H9 (cell line): ENCODE measurements around the gene PPP3CA. TPM values are rescaled to one million over a fixed set of nuclear protein-coding genes. Genes with fewer than 3 reads are reported as not detected.

Source experiments
- DNase-seq: peaks from one replicate; pipeline ENCODE4 v3.0.0-alpha.2; 2017
- H2AFZ ChIP-seq: one replicate; pipeline ENCODE4 v1.6.1; 2013; ENCODE audit warnings: mild to moderate bottlenecking, low read length, control low read depth, moderate library complexity
- H2AK5ac ChIP-seq: 2 replicates; pipeline ENCODE4 v1.6.1; 2013; ENCODE audit warnings: low read length, control low read depth, mixed read lengths; ENCODE audit not compliant: insufficient read length
- H2BK120ac ChIP-seq: one replicate; pipeline ENCODE4 v1.6.1; 2013; ENCODE audit warnings: low read depth, mild to moderate bottlenecking, low read length, control low read depth, inconsistent platforms; ENCODE audit not compliant: poor library complexity, severe bottlenecking
- H2BK12ac ChIP-seq: 2 replicates; pipeline ENCODE4 v1.6.1; 2013; ENCODE audit warnings: low read length, control low read depth, mixed read lengths, low read depth; ENCODE audit not compliant: insufficient read length
- H2BK15ac ChIP-seq: 2 replicates; pipeline ENCODE4 v1.6.1; 2013; ENCODE audit warnings: low read depth, low read length, control low read depth
- H2BK20ac ChIP-seq: one replicate; pipeline ENCODE4 v1.6.1; 2013; ENCODE audit warnings: low read depth, mild to moderate bottlenecking, low read length, control low read depth, inconsistent platforms; ENCODE audit not compliant: poor library complexity, severe bottlenecking
- H2BK5ac ChIP-seq: 2 replicates; pipeline ENCODE4 v1.6.1; 2013; ENCODE audit warnings: low read length, control low read depth, mixed read lengths; ENCODE audit not compliant: insufficient read length
- H3K14ac ChIP-seq: 2 replicates; pipeline ENCODE4 v1.6.1; 2013; ENCODE audit warnings: low read length, control low read depth; ENCODE audit not compliant: insufficient read depth
- H3K18ac ChIP-seq: 2 replicates; pipeline ENCODE4 v1.6.1; 2013; ENCODE audit warnings: low read depth, mild to moderate bottlenecking, mixed read lengths, low read length, control low read depth; ENCODE audit not compliant: insufficient read length
- H3K23ac ChIP-seq: 2 replicates; pipeline ENCODE4 v1.6.1; 2013; ENCODE audit warnings: low read length, control low read depth, mixed read lengths, low read depth; ENCODE audit not compliant: insufficient read length
- H3K23me2 ChIP-seq: 2 replicates; pipeline ENCODE4 v1.6.1; 2013; ENCODE audit warnings: low read depth, mild to moderate bottlenecking, mixed read lengths, low read length, control low read depth; ENCODE audit not compliant: insufficient read length, poor library complexity, severe bottlenecking
- H3K27ac ChIP-seq: 2 replicates; pipeline ENCODE4 v1.5.1; 2013; ENCODE audit warnings: low read length, control low read depth, mixed read lengths, low read depth; ENCODE audit not compliant: insufficient read length
- H3K27me3 ChIP-seq: 2 replicates; pipeline ENCODE4 v1.6.1; 2013; ENCODE audit warnings: low read length, control low read depth, inconsistent platforms; ENCODE audit not compliant: insufficient read depth
- H3K4ac ChIP-seq: 2 replicates; pipeline ENCODE4 v1.6.1; 2013; ENCODE audit warnings: low read depth, mild to moderate bottlenecking, control low read depth, inconsistent platforms, low read length, moderate library complexity
- H3K4me1 ChIP-seq: 2 replicates; pipeline ENCODE4 v1.6.1; 2013; ENCODE audit warnings: low read length, control low read depth, inconsistent platforms; ENCODE audit not compliant: insufficient read depth
- H3K4me2 ChIP-seq: 2 replicates; pipeline ENCODE4 v1.6.1; 2013; ENCODE audit warnings: low read length, control low read depth, mixed read lengths; ENCODE audit not compliant: insufficient read length, insufficient read depth
- H3K56ac ChIP-seq: 2 replicates; pipeline ENCODE4 v1.6.1; 2013; ENCODE audit warnings: low read depth, mild to moderate bottlenecking, mixed read lengths, low read length, control low read depth; ENCODE audit not compliant: insufficient read length
- H3K79me1 ChIP-seq: 2 replicates; pipeline ENCODE4 v1.6.1; 2013; ENCODE audit warnings: low read depth, mild to moderate bottlenecking, moderate library complexity, low read length, control low read depth, inconsistent platforms; ENCODE audit not compliant: insufficient read depth, poor library complexity, severe bottlenecking
- H3K79me2 ChIP-seq: 2 replicates; pipeline ENCODE4 v1.6.1; 2013; ENCODE audit warnings: low read length, control low read depth, inconsistent platforms; ENCODE audit not compliant: insufficient read depth
- H3K9ac ChIP-seq: 2 replicates; pipeline ENCODE4 v1.6.1; 2013; ENCODE audit warnings: low read length, control low read depth, mixed read lengths; ENCODE audit not compliant: insufficient read length; ENCODE audit errors: extremely low read depth
- H3K9me3 ChIP-seq: one replicate; pipeline ENCODE4 v1.6.1; 2013; ENCODE audit warnings: low read depth, low read length, inconsistent platforms; ENCODE audit not compliant: control insufficient read depth
- H3T11ph ChIP-seq: one replicate; pipeline ENCODE4 v1.6.1; 2013; ENCODE audit warnings: mild to moderate bottlenecking, low read length, control low read depth, inconsistent platforms
- H4K20me1 ChIP-seq: one replicate; pipeline ENCODE4 v1.6.1; 2013; ENCODE audit not compliant: control insufficient read depth, insufficient read length, insufficient read depth
- H4K5ac ChIP-seq: 2 replicates; pipeline ENCODE4 v1.6.1; 2013; ENCODE audit warnings: low read depth, mild to moderate bottlenecking, mixed read lengths, low read length, control low read depth; ENCODE audit not compliant: insufficient read length
- H4K8ac ChIP-seq: replicated peaks from 2 replicates; pipeline ENCODE4 v1.6.1; 2013; ENCODE audit warnings: low read length, control low read depth, mixed read lengths, low read depth; ENCODE audit not compliant: insufficient read length
- H4K91ac ChIP-seq: 2 replicates; pipeline ENCODE4 v1.6.1; 2013; ENCODE audit warnings: low read depth, mild to moderate bottlenecking, moderate library complexity, mixed read lengths, low read length, control low read depth; ENCODE audit not compliant: insufficient read length
- H3K27ac Mint-ChIP-seq, 3 experiments: 2 replicates in 2 of 3; 3 replicates in 1 of 3; pipeline ENCODE4 v1.8.0; 2020 to 2021; ENCODE audit warnings: mixed read lengths in 3 of 3, mild to moderate bottlenecking in 1 of 3, moderate library complexity in 1 of 3
- H3K27me3 Mint-ChIP-seq: 2 replicates; pipeline ENCODE4 v1.8.0; 2021; ENCODE audit warnings: low read depth, mild to moderate bottlenecking, moderate library complexity, mixed read lengths
- H3K36me3 Mint-ChIP-seq, 3 experiments: 2 replicates in 2 of 3; 3 replicates in 1 of 3; pipeline ENCODE4 v1.8.0; 2020 to 2021; ENCODE audit warnings: low read depth in 3 of 3, mixed read lengths in 3 of 3; ENCODE audit not compliant: insufficient read depth in 1 of 3
- H3K4me1 Mint-ChIP-seq, 2 experiments: 2 replicates each; pipeline ENCODE4 v1.8.0; 2020; ENCODE audit warnings: mixed read lengths in 2 of 2
- H3K4me3 Mint-ChIP-seq, 2 experiments: 2 replicates in 1 of 2; 3 replicates in 1 of 2; pipeline ENCODE4 v1.8.0; 2020 to 2021; ENCODE audit warnings: mild to moderate bottlenecking in 2 of 2, mixed read lengths in 2 of 2, moderate library complexity in 1 of 2
- H3K9me3 Mint-ChIP-seq, 2 experiments: 2 replicates in 1 of 2; 3 replicates in 1 of 2; pipeline ENCODE4 v1.8.0; 2020; ENCODE audit warnings: mild to moderate bottlenecking in 2 of 2, mixed read lengths in 2 of 2, moderate library complexity in 1 of 2
- WGBS: extraction: QIAGEN DNeasy Blood & Tissue Kit; methylation state at CpG from one replicate; pipeline ENCODE4 v1.1.7; 2013; ENCODE audit warnings: missing lambda C conversion rate, low lambda C conversion rate, mixed read lengths; ENCODE audit not compliant: insufficient read length; ENCODE audit errors: extremely low coverage; 5-methylcytosine and 5-hydroxymethylcytosine counted together
- total RNA-seq: library from RNA; stranded (reverse); gene quantifications from 2 replicates; pipeline ENCODE4 v1.2.1, GENCODE V29; 2021
- TF ChIP-seq, protein P1 (sequence below): fragments of 200-600 bp; sonication (generic); conservative IDR thresholded peaks from 3 replicates; pipeline ENCODE4 v1.8.0; 2021; ENCODE audit warnings: antibody characterized with exemption, mild to moderate bottlenecking

PPP3CA gene
- total RNA-seq, 1 experiment from 2014 or later = 16.8 TPM

DNA sequence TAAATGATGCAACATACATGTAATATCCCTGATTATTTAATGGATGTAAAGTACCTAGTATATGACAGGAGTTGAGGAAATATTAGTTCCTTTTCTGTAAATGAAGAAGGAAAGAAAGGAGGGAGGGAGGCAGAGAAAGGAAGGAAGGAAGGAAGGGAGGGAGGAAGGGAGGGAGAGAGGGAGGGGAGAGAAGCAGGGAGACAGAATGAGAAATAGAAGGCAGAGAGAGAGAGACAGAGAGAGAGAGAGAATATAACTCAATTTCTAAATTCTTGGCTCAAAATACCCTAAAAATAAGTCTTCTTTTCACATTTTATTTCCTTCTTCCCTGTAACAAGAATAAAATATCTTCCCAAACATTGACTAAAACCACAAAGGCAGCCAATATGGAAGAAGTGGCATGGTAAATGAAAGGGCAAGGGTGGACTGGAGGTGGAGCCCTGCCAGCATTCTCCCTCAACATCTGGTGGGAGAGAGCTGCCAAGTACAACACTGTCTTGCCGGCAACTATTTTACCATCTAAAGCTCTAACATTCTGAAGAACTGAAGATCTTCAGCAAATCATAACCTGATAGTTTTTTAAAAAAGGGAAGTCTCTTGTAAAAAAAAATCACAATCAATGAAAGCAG lies 245.1 kb downstream of the PPP3CA start:
- Histone ChIP-seq H4K8ac (no peak overlapping the region), H3K27me3 (no peaks in the 10 kb centered on the region), H2BK120ac (no peak overlapping the region), H2AFZ (no peak overlapping the region), H3K79me1 (no peaks in the 10 kb centered on the region), H3K23me2 (no peaks in the 10 kb centered on the region), H2BK5ac (no peak overlapping the region), H3K14ac (no peak overlapping the region), H3K4me2 (no peak overlapping the region), H3K23ac (no peak overlapping the region), H3K9me3 (no peaks in the 10 kb centered on the region), H3K56ac (no peak overlapping the region), H3K27ac (no peak overlapping the region), H4K20me1 (no peaks in the 10 kb centered on the region), H3K4ac (no peak overlapping the region), H2BK20ac (no peak overlapping the region), H4K91ac (no peak overlapping the region), H3K4me1 (peaks cover 3% of the 10 kb centered on the region; the same call in 1 of the 2 replicates), H3T11ph (no peak overlapping the region), H2BK12ac (no peak overlapping the region), H3K9ac (no peak overlapping the region), H2BK15ac (no peak overlapping the region), H3K18ac (no peak overlapping the region), H4K5ac (no peak overlapping the region), H2AK5ac (no peak overlapping the region), H3K79me2 (no peaks in the 10 kb centered on the region)
- no peaks in the 10 kb centered on the region for H3K9me3 Mint-ChIP-seq
- no peak for DNase-seq
- TF ChIP-seq, protein P1, sequence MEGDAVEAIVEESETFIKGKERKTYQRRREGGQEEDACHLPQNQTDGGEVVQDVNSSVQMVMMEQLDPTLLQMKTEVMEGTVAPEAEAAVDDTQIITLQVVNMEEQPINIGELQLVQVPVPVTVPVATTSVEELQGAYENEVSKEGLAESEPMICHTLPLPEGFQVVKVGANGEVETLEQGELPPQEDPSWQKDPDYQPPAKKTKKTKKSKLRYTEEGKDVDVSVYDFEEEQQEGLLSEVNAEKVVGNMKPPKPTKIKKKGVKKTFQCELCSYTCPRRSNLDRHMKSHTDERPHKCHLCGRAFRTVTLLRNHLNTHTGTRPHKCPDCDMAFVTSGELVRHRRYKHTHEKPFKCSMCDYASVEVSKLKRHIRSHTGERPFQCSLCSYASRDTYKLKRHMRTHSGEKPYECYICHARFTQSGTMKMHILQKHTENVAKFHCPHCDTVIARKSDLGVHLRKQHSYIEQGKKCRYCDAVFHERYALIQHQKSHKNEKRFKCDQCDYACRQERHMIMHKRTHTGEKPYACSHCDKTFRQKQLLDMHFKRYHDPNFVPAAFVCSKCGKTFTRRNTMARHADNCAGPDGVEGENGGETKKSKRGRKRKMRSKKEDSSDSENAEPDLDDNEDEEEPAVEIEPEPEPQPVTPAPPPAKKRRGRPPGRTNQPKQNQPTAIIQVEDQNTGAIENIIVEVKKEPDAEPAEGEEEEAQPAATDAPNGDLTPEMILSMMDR = no peak
- H3K36me3 Mint-ChIP-seq = peaks cover 0 to 3% (median 0%) of the 10 kb centered on the region in 3 experiments; a peak in 1 of 7 replicates
- WGBS = no CpG with 5 or more reads among the region's 1 CpG
- no peak overlapping the region for H3K4me3 Mint-ChIP-seq
- H3K27ac Mint-ChIP-seq = 0 out of 7 replicates have a peak overlapping the region, but pooled peaks of 1 of the 3 experiments have one; percentile 40
- H3K4me1 Mint-ChIP-seq = peaks cover 25 to 27% of the 10 kb centered on the region in 2 experiments
- no peaks in the 10 kb centered on the region for H3K27me3 Mint-ChIP-seq
